ENCODE results near the gene GJD2.

- no peak for TF ChIP-seq CTCF (IDR thresholded peaks at IDR 0.05)
- no peak for TF ChIP-seq YY1 (IDR thresholded peaks at IDR 0.05; ENCODE audit: low read depth)
- TF ChIP-seq CHD2 (IDR thresholded peaks at IDR 0.05; ENCODE audit: low read length, partially characterized antibody), result no peak
- no peak for TF ChIP-seq EZH2phosphoT487 (IDR thresholded peaks at IDR 0.05; ENCODE audit: borderline replicate concordance, low read depth)
- TF ChIP-seq IRF3 (IDR thresholded peaks at IDR 0.05; ENCODE audit: low read depth, low read length), result no peak
- TF ChIP-seq RFX5 (IDR thresholded peaks at IDR 0.05; ENCODE audit: low read length), result no peak
- no peak for TF ChIP-seq SMC3 (IDR thresholded peaks at IDR 0.05; ENCODE audit: low read depth, low read length)
- no peak for TF ChIP-seq USF2 (IDR thresholded peaks at IDR 0.05; ENCODE audit: borderline replicate concordance, low read depth, low read length)
- TF ChIP-seq RXRA (IDR thresholded peaks at IDR 0.05; ENCODE audit: borderline replicate concordance, low read depth), result no peak
These were observed 39.1 kb upstream of the GJD2 start for GRCh38 chr15:34793901-34794300.
